Caco-2 (cell line): ENCODE measurements around the gene SFXN1. TPM values are rescaled to one million over a fixed set of nuclear protein-coding genes. Genes with fewer than 3 reads are reported as not detected.

Source experiments
- BruUV-seq: library from RNA; stranded (reverse); fragments of 400-500 nt; replicated peaks from 2 replicates; lab custom pipeline; 2021; lab: Mats Ljungman, UMichigan
- CTCF ChIA-PET: fragments of 300-600 bp; sonication (Branson Sonifier 250); formaldehyde crosslinking; loops from one replicate; lab custom pipeline; 2022; ENCODE audit warnings: antibody characterized with exemption; lab: Charles Lee
- POLR2A ChIA-PET: fragments of 300-600 bp; sonication (Branson Sonifier 250); formaldehyde crosslinking; loops from one replicate; lab custom pipeline; 2022; ENCODE audit warnings: antibody characterized with exemption; lab: Charles Lee
- DNase-seq, 2 experiments: peaks; one replicate each; pipeline versions ENCODE4 v3.0.0 to v3.0.0-alpha.2; 2020 to 2022
- H3K27me3 ChIP-seq: replicated peaks from 2 replicates; pipeline ENCODE4 v1.6.0; 2011; ENCODE audit warnings: low read length; ENCODE audit not compliant: control insufficient read depth, insufficient read depth
- H3K36me3 ChIP-seq: 2 replicates; pipeline ENCODE4 v1.5.1; 2011; ENCODE audit warnings: low read length; ENCODE audit not compliant: control insufficient read depth, insufficient read depth
- H3K4me1 ChIP-seq: fragments of 250-450 bp; sonication (Bioruptor Pico); 2 replicates; pipeline ENCODE4 v1.5.1; 2020; ENCODE audit warnings: mild to moderate bottlenecking
- H3K4me3 ChIP-seq: 2 replicates; pipeline ENCODE4 v1.5.1; 2011; ENCODE audit warnings: low read depth, mild to moderate bottlenecking, control low read depth, low read length
- H3K9me3 ChIP-seq: fragments of 250-450 bp; sonication (Bioruptor Pico); 2 replicates; pipeline ENCODE4 v1.5.1; 2020; ENCODE audit warnings: mild to moderate bottlenecking, moderate library complexity
- H3K27ac Mint-ChIP-seq: one replicate; pipeline ENCODE4 v1.8.0; 2022; ENCODE audit warnings: mixed read lengths; ENCODE audit not compliant: unreplicated experiment
- H3K27me3 Mint-ChIP-seq: one replicate; pipeline ENCODE4 v1.8.0; 2022; ENCODE audit warnings: mixed read lengths; ENCODE audit not compliant: insufficient read depth, unreplicated experiment
- H3K36me3 Mint-ChIP-seq: one replicate; pipeline ENCODE4 v1.8.0; 2022; ENCODE audit warnings: mild to moderate bottlenecking, mixed read lengths; ENCODE audit not compliant: insufficient read depth, unreplicated experiment
- H3K4me1 Mint-ChIP-seq: one replicate; pipeline ENCODE4 v1.8.0; 2022; ENCODE audit warnings: low read depth, mixed read lengths; ENCODE audit not compliant: unreplicated experiment
- H3K4me3 Mint-ChIP-seq: one replicate; pipeline ENCODE4 v1.8.0; 2022; ENCODE audit warnings: mild to moderate bottlenecking, moderate library complexity, mixed read lengths; ENCODE audit not compliant: unreplicated experiment
- H3K9me3 Mint-ChIP-seq: one replicate; pipeline ENCODE4 v1.8.0; 2022; ENCODE audit warnings: mixed read lengths; ENCODE audit not compliant: unreplicated experiment
- CTCF ChIP-seq, 2 experiments: fragments of 200-600 bp in 1 of 2; IDR thresholded peaks; 1 replicate in 1 of 2; 2 replicates in 1 of 2; pipeline versions ENCODE4 v1.5.1 to v1.8.0; 2011 to 2022; ENCODE audit warnings: antibody characterized with exemption in 1 of 2, control low read depth in 1 of 2, inconsistent platforms in 1 of 2, low read depth in 1 of 2, low read length in 1 of 2, mild to moderate bottlenecking in 1 of 2, moderate library complexity in 1 of 2; ENCODE audit not compliant: insufficient read depth in 1 of 2, severe bottlenecking in 1 of 2, unreplicated experiment in 1 of 2
- intact Hi-C: fragments of 100-400 bp; cut with micrococcal nuclease; formaldehyde crosslinking; loops from one replicate; pipeline ENCODE4 v1.10.0; 2022; ENCODE audit not compliant: unreplicated experiment
- total RNA-seq: library from RNA; stranded (reverse); gene quantifications from 2 replicates; pipeline ENCODE4 v1.2.3, GENCODE V29; 2022

The SFXN1 gene
- total RNA-seq, 1 experiment from 2014 or later = 104 TPM

GRCh38 chr5:175484322-175484721 is 6.0 kb downstream of the SFXN1 start:
- H3K36me3 Mint-ChIP-seq = peaks cover 64% of the 10 kb centered on the region
- intact Hi-C loops = no loop called here
- H3K36me3 ChIP-seq = peaks cover 2% of the 10 kb centered on the region
- BruUV-seq = no TSS peak
- peaks cover 23% of the 10 kb centered on the region for H3K4me1 Mint-ChIP-seq
- H3K4me3 ChIP-seq = no peak overlapping the region
- ChIA-PET POLR2A (no interaction called here), CTCF (no interaction called here)
- H3K4me3 Mint-ChIP-seq = no peak overlapping the region
- no peaks in the 10 kb centered on the region for H3K9me3 Mint-ChIP-seq
- H3K4me1 ChIP-seq = peaks cover 4% of the 10 kb centered on the region; the same call in 1 of the 2 replicates
- no peak overlapping the region for H3K27ac Mint-ChIP-seq
- H3K27me3 Mint-ChIP-seq = no peaks in the 10 kb centered on the region
- no peak for TF ChIP-seq CTCF (IDR thresholded peaks at IDR 0.05; ENCODE audit: insufficient read depth in 1 of 2, low read depth in 1 of 2, low read length in 1 of 2, severe bottlenecking in 1 of 2, unreplicated experiment in 1 of 2)
- no peaks in the 10 kb centered on the region for H3K9me3 ChIP-seq
- H3K27me3 ChIP-seq = no peaks in the 10 kb centered on the region
- DNase-seq = no peak

GRCh38 chr5:175484829-175485228 is 6.5 kb downstream of the SFXN1 start:
- intact Hi-C loops = no loop called here
- ChIA-PET POLR2A (no interaction called here), CTCF (no interaction called here)
- Histone ChIP-seq H3K27me3 (no peaks in the 10 kb centered on the region), H3K36me3 (peaks cover 2% of the 10 kb centered on the region), H3K4me1 (peaks cover 1% of the 10 kb centered on the region; the same call in 1 of the 2 replicates), H3K4me3 (no peak overlapping the region), H3K9me3 (no peaks in the 10 kb centered on the region)
- TF ChIP-seq CTCF (IDR thresholded peaks at IDR 0.05; ENCODE audit: insufficient read depth in 1 of 2, low read depth in 1 of 2, low read length in 1 of 2, severe bottlenecking in 1 of 2, unreplicated experiment in 1 of 2) = no peak
- BruUV-seq = no TSS peak
- H3K36me3 Mint-ChIP-seq = peaks cover 67% of the 10 kb centered on the region
- no peaks in the 10 kb centered on the region for H3K9me3 Mint-ChIP-seq
- H3K27ac Mint-ChIP-seq = no peak overlapping the region
- peaks cover 23% of the 10 kb centered on the region for H3K4me1 Mint-ChIP-seq
- H3K27me3 Mint-ChIP-seq = no peaks in the 10 kb centered on the region
- H3K4me3 Mint-ChIP-seq = no peak overlapping the region
- no peak for DNase-seq

- H3K9me3 Mint-ChIP-seq = no peaks in the 10 kb centered on the region
- Histone ChIP-seq H3K4me3 (no peak overlapping the region), H3K27me3 (no peaks in the 10 kb centered on the region), H3K9me3 (no peaks in the 10 kb centered on the region), H3K36me3 (peaks cover 2% of the 10 kb centered on the region), H3K4me1 (no peaks in the 10 kb centered on the region)
- H3K27ac Mint-ChIP-seq = no peak overlapping the region
- H3K36me3 Mint-ChIP-seq = peaks cover 70% of the 10 kb centered on the region
- intact Hi-C loops = no loop called here
- TF ChIP-seq CTCF (IDR thresholded peaks at IDR 0.05; ENCODE audit: insufficient read depth in 1 of 2, low read depth in 1 of 2, low read length in 1 of 2, severe bottlenecking in 1 of 2, unreplicated experiment in 1 of 2) = no peak
- no peaks in the 10 kb centered on the region for H3K27me3 Mint-ChIP-seq
- H3K4me3 Mint-ChIP-seq = no peak overlapping the region
- CTCF ChIA-PET = no interaction called here
- peaks cover 19% of the 10 kb centered on the region for H3K4me1 Mint-ChIP-seq
- POLR2A ChIA-PET = no interaction called here
- DNase-seq = no peak
- BruUV-seq = no TSS peak
Observed at GRCh38 chr5:175485631-175486030, 7.3 kb downstream of the SFXN1 start.
